ENCODE results near the gene COL4A1. TPM values are rescaled to one million over a fixed set of nuclear protein-coding genes. Genes with fewer than 3 reads are reported as not detected.

COL4A1 gene
- total RNA-seq, 1 experiment from 2014 or later = 12.1 TPM

DNA sequence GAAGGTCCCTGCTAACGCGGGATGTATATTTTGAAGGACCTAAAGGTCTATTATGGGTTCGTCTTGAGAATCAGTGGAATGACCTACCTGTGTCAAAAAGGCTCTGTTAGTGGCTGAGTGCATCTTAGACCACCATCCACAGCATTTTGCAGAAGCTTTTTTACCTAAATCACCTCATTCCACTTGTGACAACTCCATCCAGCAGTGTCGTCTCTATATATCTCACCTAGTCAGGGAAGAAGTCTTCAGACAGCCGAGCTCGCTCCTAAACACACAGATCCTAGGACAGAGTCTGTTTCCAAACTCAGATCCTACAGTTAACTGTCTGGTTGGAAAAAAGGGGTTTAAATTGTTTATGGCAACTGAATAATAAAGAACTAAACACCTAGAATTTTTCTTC lies 33.7 kb downstream of the COL4A1 start:
- in situ Hi-C loops (cut with HindIII; ENCODE audit: low pct_unique_long_range_greater_than_20kb, low sequenced_read_pairs) = no loop called here
- DNase-seq (ENCODE audit: low read depth, low spot score) = no peak

DNA sequence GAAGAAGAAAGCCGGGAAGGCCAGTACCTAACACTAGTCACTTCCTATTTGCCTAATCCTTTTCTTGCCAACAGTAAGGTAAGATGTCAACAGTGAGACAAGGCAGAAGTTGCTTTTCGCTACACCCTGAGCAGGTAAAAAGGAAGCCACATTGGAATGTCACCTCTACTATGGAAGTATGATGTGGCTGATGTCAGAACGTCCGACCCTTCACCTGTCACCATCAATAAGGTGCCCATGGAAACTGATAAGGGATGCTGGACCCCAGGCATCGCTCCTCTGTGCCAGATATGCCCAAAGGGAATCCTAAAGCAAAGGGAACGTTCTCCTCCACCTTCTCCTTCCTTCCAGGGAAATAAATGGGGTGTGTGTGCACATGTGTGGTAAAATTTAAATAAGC lies 34.3 kb downstream of the COL4A1 start:
- DNase-seq (ENCODE audit: low read depth, low spot score) = no peak
- in situ Hi-C loops (cut with HindIII; ENCODE audit: low pct_unique_long_range_greater_than_20kb, low sequenced_read_pairs) = no loop called here

DNA sequence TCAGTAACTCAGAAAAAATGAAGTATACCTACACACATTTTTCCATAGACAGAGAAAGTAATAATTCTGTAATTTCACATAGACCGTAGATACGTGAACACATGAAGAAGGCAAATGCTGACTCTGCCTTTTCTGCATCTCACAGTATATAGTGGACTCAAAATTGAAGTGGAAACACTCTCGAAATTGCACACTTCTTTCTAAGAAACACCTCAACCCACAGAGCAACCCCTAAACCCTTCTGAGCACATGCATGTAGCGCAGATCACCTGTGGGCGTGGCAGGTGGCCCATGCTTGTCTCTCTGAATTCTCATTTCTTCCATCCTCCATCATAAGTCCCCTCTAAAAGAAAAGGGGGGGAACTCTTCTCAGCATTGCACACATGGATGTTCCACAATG lies 34.7 kb downstream of the COL4A1 start:
- in situ Hi-C loops (cut with HindIII; ENCODE audit: low pct_unique_long_range_greater_than_20kb, low sequenced_read_pairs) = no loop called here

DNA sequence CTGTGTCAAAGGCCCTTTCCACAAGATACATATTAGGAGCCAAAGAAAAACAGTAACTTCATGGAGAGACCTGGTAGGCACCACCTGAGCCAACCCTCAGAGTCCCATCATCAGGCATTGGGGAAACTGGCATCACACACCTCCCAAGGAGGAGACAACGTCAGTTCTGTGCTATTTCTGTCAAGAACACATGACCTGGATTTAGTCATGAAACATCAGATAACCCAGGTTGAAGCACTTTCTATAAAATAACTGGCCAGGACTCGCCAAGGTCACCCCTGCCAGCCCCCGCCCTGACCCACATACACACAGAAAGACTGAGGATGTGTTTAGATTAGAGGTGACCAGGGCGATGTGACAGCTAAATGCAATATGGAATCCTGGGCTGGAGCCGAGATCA lies 35.6 kb downstream of the COL4A1 start:
- DNase-seq (ENCODE audit: low read depth, low spot score) = no peak
- in situ Hi-C loops (cut with HindIII; ENCODE audit: low pct_unique_long_range_greater_than_20kb, low sequenced_read_pairs) = no loop called here

More for the DNA sequence above, 34.7 kb downstream of the COL4A1 start:
- no peak for DNase-seq (ENCODE audit: low read depth, low spot score)

DNA sequence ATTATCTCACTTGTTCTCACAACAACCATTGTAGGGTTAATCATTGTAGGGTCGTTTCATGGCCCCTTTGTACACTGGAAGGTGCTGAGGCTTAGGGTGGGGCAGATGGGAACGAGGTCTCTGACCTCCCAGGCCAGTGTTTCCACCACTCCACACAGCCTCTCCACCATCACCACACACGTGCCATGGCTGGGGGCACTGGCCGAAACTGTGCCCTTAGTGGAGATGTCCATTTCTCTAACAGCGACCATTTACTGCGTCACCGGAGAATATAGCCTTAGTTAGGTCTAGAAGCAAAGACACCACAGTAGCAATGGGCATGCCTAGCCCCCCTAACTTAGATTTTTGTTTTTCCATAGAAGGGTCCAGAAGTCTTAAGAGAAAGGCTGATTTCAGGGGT lies 36.5 kb downstream of the COL4A1 start:
- in situ Hi-C loops (cut with HindIII; ENCODE audit: low pct_unique_long_range_greater_than_20kb, low sequenced_read_pairs) = no loop called here
- no peak for DNase-seq (ENCODE audit: low read depth, low spot score)

DNA sequence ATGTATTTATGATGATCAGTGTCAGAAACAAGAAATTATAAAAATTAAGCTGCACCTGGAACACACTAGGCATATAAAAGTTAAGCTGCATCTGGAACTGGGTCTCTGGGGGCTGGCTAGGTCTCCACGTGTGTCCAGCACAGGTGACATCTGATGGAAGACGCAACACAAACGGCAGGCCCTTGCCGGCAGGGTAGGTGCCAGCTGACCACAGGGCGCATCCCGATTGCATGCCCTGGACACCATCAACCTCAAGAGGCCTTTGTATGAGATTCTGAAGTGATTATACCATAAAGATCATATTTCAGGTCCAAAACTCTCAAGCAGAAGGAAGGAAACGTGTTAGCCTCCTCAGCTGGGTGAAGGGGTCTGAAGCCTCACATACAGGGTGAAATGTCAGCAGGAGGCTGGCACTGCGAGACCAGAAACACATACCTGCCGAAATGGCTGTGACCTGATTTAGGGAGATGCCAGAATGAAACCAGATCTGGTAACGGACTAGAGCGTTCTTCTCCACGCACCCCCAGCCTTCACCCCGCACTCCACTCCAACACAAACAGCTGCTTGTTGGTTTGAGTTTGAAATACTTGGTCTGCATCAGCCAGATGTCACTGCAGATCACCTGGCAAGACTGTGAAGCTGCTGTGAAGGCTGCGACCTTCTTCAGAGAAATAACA lies 37.3 kb downstream of the COL4A1 start:
- DNase-seq (ENCODE audit: low read depth, low spot score) = no peak
- in situ Hi-C loops (cut with HindIII; ENCODE audit: low pct_unique_long_range_greater_than_20kb, low sequenced_read_pairs) = no loop called here

DNA sequence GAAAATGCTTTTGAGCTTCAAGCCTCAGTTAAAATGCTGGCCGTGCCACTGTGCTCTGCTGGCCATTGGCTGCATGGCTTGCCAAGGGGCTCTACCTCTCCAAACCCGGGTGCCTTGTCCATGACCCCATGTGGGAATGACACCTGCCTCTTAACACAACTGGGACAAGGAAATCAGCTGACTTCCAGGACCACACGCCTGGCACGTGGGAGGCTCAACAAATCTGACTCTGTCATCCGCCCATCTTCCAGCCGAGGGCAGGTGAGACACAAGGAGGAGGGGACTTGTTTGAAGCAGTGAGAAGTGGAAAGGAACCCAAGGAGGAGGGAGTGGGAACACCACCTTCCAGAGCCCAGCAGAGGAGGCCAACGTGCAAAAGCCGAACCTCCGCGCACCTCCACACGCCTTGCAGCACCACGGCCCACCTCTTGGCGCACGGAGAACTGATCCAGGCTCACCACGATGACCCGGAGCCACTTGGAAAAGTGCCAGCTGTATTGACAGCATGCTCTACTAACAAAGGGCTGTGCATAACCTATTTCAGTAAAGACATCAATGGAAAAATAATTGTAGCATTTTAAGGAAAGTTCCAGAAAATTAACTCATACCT lies 38.3 kb downstream of the COL4A1 start:
- no peak for DNase-seq (ENCODE audit: low read depth, low spot score)
- in situ Hi-C loops (cut with HindIII; ENCODE audit: low pct_unique_long_range_greater_than_20kb, low sequenced_read_pairs) = no loop called here

DNA sequence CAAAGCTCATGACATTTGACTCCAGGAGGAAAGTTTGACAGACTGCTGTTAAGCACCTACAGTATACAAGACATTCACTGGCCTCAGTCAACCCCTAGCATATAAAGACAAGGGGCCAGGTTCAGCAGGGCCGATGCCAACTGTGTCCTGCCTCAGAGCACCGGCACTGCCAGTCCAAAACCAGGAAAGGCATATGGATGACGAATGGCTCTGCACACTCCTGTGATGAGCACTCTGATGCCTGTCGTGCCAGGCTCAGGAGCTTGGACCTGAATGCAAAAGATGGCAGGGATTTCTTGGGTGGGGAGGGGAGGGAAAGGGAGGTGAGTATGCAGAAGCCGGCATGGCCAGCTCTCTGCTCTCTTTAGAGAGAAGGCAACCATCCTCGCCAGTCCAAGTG lies 38.9 kb downstream of the COL4A1 start:
- DNase-seq (ENCODE audit: low read depth, low spot score) = no peak
- in situ Hi-C loops (cut with HindIII; ENCODE audit: low pct_unique_long_range_greater_than_20kb, low sequenced_read_pairs) = no loop called here

DNA sequence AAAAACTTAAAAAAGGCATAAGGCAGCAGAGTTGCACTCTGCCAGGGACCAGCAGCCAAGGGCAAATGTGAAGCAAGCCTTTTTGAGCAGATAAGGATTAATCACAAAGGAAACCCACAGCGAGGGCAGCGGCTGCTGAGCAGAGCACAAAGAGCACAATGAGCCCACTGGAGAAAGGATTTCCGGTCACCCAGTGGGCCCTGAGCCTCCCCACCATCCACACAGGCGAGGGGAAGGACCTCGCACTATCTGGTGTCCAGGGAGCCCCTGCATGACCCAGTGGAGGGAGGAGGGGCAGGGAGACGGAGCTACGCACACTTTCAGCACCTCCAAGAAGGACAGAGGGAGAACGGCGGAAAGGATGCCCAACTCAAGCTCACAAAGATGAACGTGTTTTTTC lies 40.0 kb downstream of the COL4A1 start:
- no peak for DNase-seq (ENCODE audit: low read depth, low spot score)
- in situ Hi-C loops (cut with HindIII; ENCODE audit: low pct_unique_long_range_greater_than_20kb, low sequenced_read_pairs) = no loop called here

DNA sequence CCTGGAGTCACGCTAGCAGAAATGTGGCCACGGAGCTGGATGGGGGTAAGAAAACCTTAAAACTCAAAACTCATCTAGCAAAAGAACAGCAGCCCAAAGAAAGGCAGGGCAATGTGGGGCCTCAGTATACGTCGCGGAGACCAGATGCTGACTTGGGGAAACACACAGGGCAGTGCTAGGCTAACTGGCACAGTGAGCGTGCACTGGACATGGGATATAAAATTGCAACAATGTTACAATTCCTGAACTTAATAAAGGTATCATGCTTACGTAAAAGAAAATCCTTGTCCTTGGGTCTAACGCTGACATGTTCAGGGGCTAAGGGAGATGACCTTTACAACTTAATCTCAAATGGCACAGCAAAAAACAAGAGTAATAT lies 40.5 kb downstream of the COL4A1 start:
- in situ Hi-C loops (cut with HindIII; ENCODE audit: low pct_unique_long_range_greater_than_20kb, low sequenced_read_pairs) = no loop called here
- no peak for DNase-seq (ENCODE audit: low read depth, low spot score)

DNA sequence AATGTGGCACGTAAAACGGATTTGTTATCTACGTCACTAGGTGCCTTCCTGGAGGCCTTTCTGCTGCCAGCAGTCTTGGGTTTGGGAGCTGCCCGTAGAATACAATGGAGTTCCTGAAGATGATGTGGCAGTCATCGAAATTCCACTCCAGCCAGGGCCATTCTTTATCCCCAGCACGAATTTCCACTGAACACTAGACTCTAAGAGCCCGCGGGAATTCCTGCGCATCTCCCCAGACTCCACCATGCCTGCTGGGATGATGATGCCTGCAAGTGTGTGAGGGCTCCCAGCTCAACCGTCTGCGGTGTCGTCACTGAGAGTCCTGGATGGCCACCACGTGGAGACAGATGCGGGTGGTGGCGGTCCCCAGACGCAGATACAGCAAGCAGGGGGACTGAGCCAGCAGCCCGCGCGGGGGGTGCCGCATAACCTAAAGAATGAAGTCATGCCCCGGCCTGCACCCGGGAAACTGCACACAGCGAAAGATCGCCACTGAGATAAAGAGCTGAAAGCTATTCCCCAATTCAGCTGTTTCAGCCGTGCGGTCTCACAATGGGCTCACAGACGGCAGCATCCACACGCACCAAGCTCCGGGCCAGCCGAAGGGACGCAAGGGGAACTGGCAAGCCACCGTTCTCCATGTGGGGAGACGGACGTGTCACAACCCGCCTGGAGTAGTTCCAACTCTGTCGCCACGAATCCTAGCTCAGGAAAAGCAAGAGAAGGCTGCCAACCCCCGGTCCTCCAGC lies 41.1 kb downstream of the COL4A1 start:
- in situ Hi-C loops (cut with HindIII; ENCODE audit: low pct_unique_long_range_greater_than_20kb, low sequenced_read_pairs) = no loop called here
- DNase-seq (ENCODE audit: low read depth, low spot score) = no peak

DNA sequence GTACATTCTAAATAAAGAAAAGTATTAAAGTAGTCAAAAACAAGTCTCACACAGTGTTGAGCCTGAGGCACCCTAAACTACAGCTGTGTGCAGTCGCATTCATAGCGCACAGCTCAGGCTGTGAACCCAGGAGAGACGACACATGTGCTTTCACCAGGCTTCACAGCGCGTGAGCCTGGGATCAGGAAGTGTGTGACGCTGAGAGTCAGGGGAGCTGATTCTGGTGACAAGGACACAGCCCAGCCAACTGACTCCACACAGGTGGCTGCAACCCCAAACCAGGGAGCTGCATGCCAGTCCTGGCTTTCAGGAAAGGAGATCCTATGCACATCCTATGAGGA lies 41.6 kb downstream of the COL4A1 start:
- no peak for DNase-seq (ENCODE audit: low read depth, low spot score)
- in situ Hi-C loops (cut with HindIII; ENCODE audit: low pct_unique_long_range_greater_than_20kb, low sequenced_read_pairs) = no loop called here

DNA sequence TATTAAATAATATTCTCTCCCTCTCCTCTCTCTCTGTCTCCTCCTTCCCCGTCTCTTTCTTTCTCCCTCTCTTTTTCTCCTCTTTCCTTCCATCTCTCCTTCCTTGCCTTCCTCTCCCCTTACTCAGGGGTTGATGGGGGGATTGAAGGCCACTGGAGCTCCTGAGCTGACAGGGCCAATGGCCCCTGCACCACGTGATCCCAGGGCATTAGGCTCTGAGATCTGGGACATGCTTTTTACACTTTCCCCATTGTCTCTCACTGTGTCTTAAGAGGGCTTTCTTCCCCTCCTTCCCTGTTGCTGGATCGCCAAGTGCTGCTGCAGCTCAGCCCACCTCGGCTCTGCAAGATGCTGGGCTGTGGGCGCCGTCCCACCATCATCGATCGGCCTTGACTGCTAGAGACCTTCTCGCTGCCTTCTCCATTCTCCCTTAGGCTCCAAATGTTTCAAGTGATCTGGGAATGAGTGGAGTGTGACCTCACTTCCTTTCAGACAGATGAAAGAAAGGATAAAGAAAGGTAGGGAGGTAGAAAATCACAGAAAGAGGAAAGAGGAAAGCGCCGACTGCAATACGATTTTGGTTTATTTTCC lies 42.2 kb downstream of the COL4A1 start:
- in situ Hi-C loops (cut with HindIII; ENCODE audit: low pct_unique_long_range_greater_than_20kb, low sequenced_read_pairs) = no loop called here
- DNase-seq (ENCODE audit: low read depth, low spot score) = no peak

DNA sequence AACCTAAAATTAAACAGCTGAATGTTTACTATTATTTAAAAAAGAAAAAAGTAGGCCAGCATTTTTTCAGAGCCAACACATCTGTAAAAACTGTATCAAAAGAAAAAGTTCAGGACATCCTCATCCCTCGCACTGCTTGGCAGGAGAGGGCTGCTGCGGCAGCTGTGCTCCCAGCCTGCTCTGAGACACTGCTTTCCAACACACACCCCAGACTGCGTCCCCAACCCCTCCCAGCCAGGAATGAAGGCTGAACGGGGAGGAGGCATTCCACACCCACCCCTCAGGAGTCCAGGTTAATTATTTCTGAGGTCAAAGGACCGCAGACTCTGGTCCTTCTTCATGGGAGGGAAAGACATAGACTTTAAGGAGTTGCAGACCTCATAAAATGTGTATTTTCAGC lies 43.1 kb downstream of the COL4A1 start:
- in situ Hi-C loops (cut with HindIII; ENCODE audit: low pct_unique_long_range_greater_than_20kb, low sequenced_read_pairs) = no loop called here
- no peak for DNase-seq (ENCODE audit: low read depth, low spot score)

DNA sequence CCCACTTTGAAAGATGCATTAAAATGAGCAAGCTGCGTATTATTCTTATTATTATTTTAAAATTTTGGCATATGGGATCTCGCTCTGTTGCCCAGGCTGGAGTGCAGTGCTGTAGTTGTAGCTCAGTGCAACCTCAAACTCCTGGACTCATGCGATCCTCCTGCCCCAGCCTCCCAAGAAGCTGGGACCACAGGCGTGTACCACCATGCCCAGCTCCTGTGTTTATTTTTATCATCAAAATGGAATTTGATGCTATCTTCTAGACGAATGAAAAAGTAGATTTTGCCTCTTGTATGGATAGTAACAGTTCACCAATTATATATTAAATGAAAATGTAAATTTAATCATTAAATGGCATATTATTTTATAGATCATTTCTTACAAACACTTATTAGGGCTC lies 43.6 kb downstream of the COL4A1 start:
- in situ Hi-C loops (cut with HindIII; ENCODE audit: low pct_unique_long_range_greater_than_20kb, low sequenced_read_pairs) = no loop called here
- no peak for DNase-seq (ENCODE audit: low read depth, low spot score)

DNA sequence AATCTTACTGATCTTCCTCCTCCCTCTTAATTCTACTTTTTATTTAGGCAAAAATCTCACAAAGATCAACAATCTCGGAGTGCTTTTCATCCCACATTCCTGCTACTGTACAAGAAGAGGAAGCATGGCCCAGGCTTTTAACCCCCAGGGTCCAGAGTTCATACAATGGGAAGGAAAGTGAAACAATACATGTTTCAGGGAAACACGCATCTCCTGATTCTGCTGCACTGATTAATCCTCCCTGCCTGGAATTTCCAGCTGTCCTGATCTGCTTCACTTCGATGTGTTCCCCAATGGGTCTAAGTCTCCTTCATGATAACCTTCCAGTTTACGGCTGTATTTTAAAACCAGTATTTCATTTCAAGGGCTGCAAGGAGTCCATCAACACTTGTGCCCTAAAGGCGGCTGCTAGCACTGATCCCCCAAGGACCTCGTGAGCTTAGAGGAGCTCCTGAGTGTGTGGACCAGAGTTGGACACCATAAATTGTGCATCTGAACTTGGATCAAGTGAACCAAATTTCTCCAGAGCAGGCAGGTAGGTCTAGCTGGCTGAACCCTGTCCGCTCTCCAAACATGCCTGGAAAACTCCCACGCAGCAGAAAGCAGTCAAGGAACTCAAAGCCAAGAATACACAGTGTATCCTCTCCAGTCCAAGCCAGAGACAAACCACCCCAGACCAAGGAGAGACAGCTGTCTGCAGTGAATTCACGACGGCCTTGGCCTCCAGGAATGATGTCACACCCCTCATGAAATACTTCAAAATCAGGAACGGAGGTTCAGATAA lies 44.3 kb downstream of the COL4A1 start:
- in situ Hi-C loops (cut with HindIII; ENCODE audit: low pct_unique_long_range_greater_than_20kb, low sequenced_read_pairs) = no loop called here
- no peak for DNase-seq (ENCODE audit: low read depth, low spot score)

DNA sequence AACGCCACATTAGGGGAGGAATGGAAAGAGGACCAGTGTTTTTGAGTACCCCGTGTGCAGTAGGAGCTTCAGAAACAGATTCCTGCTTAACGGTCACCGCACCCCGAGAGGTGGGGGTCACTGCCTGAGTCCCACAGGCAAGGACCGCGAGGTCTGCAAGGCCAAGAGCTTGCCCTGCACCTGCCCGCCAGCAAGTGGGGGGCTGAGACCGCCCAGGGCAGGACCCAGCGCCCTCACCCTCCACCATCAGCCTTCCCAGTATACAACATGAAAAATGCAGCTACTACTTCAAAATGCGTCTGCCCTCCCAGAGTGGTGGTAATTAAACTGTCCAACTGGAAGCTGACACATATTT lies 44.9 kb downstream of the COL4A1 start:
- DNase-seq (ENCODE audit: low read depth, low spot score) = no peak
- in situ Hi-C loops (cut with HindIII; ENCODE audit: low pct_unique_long_range_greater_than_20kb, low sequenced_read_pairs) = no loop called here

All from SK-MEL-5 (cell line).